Thyroid gland (tissue), 4 donors: ENCODE results near the gene ARHGEF26. TPM values are rescaled to one million over a fixed set of nuclear protein-coding genes. Genes with fewer than 3 reads are reported as not detected.
A peak's percentile ranks its signal among the peaks of the same experiment; 100 is the strongest.

ENCODE experiments used
- DNase-seq, 2 donors: peaks; one replicate each; pipeline ENCODE4 v3.0.0-alpha.2; 2019
- H3K27ac ChIP-seq, 3 donors: fragments of 200-600 bp; sonication (generic); 1 replicate in 2 of 3; 2 replicates in 1 of 3; pipeline ENCODE4 v1.5.1; 2016 to 2019; ENCODE audit warnings: mild to moderate bottlenecking in 1 of 3, moderate library complexity in 1 of 3
- H3K27me3 ChIP-seq: fragments of 200-600 bp; sonication (generic); one replicate; pipeline ENCODE4 v1.5.1; 2019
- H3K36me3 ChIP-seq, 2 donors: fragments of 200-600 bp; sonication (generic); one replicate each; pipeline ENCODE4 v1.5.1; 2016 to 2019
- H3K4me1 ChIP-seq, 2 donors: fragments of 200-600 bp; sonication (generic); one replicate each; pipeline ENCODE4 v1.5.1; 2017 to 2019
- H3K4me3 ChIP-seq, 3 donors: fragments of 200-600 bp; sonication (generic); replicated peaks in 1 of 3; 1 replicate in 2 of 3; 2 replicates in 1 of 3; pipeline ENCODE4 v1.5.1; 2016; ENCODE audit warnings: mild to moderate bottlenecking in 1 of 3
- H3K9me3 ChIP-seq: fragments of 200-600 bp; sonication (generic); one replicate; pipeline ENCODE4 v1.5.1; 2017
- CTCF ChIP-seq, 6 experiments: fragments of 200-600 bp in 3 of 6; fragments of 450-650 bp in 3 of 6; sonication (generic) in 3 of 6; IDR thresholded peaks; one replicate each; pipeline ENCODE4 v1.5.1; 2016 to 2019; ENCODE audit warnings: antibody characterized with exemption in 6 of 6, mild to moderate bottlenecking in 2 of 6, inconsistent platforms in 1 of 6, moderate library complexity in 1 of 6
- POLR2A ChIP-seq, 2 donors: fragments of 450-650 bp; IDR thresholded peaks; one replicate each; pipeline ENCODE4 v1.6.1; 2017; ENCODE audit warnings: antibody characterized with exemption in 2 of 2, mild to moderate bottlenecking in 2 of 2, moderate library complexity in 1 of 2
- WGBS, 2 donors: methylation state at CpG; one replicate each; pipeline ENCODE4 v1.1.5; 2017; 5-methylcytosine and 5-hydroxymethylcytosine counted together
- intact Hi-C: fragments of 100-400 bp; cut with DNase I; formaldehyde crosslinking; loops from one replicate; pipeline ENCODE4 v1.15.1; 2023
- total RNA-seq, 4 donors: library from RNA; depleted of rRNA; stranded (reverse); fragments of >200 nt; gene quantifications; one replicate each; pipeline ENCODE4 v1.2.3, GENCODE V29; 2016

ARHGEF26 gene
- total RNA-seq, 4 donors from 2014 or later, result 15.8 to 18.0 (median 16.9) TPM

DNA sequence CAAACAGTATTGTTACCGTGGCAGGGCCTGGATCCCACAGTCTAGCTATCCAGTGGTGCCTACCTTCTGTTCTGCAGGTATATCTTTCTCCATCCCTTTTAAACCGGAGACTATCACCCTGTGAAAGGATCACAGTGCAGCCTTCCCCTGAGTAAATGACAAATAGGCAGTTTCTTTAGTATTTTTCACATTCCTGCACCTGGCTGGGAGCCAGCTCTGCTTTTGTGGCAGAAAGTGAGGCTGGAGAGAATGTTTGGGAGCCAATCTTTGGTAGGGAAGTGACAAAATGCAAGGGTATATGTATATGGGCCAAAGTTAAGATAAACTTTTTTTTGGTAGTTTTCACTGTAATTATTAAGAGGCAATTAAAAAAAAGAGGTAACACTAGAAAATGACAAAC is 54.8 kb downstream of the ARHGEF26 start:
- TF ChIP-seq CTCF (IDR thresholded peaks at IDR 0.05) (no peak), POLR2A (IDR thresholded peaks at IDR 0.05) (no peak)
- no peaks in the 10 kb centered on the region for H3K27me3 ChIP-seq
- H3K9me3 ChIP-seq, result no peaks in the 10 kb centered on the region
- DNase-seq, result peak; percentile 6 to 30
- H3K4me1 ChIP-seq, result no peaks in the 10 kb centered on the region
- H3K4me3 ChIP-seq, result no peak overlapping the region
- intact Hi-C loops, result no loop called here
- no peaks in the 10 kb centered on the region for H3K36me3 ChIP-seq
- no peak overlapping the region for H3K27ac ChIP-seq
- WGBS, 2 donors, result 51 to 57% methylated on average over 2 of the region's 2 CpGs

DNA sequence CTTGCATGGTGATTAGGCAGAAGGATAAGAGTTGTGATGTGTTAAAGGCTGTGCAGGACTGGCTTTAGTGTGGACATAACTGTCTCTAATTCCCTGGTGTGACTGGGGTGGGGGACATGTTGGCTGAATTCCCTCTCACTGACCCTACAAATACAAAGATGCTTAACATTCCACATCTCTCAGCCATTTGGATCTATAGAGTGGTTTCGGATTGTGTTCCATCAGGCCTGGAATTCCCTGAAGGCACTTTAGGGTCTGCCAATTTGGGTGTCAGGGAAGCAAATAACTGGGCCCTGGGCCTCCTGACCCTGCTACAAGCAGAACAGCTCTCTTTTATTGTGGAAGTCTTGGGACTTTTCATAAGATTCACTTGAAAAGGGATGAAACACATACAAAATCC is 56.2 kb downstream of the ARHGEF26 start:
- TF ChIP-seq POLR2A (IDR thresholded peaks at IDR 0.05) (no peak), CTCF (IDR thresholded peaks at IDR 0.05) (no peak)
- no peak overlapping the region for H3K4me3 ChIP-seq
- no peaks in the 10 kb centered on the region for H3K27me3 ChIP-seq
- WGBS, 2 donors, result 89 to 93% methylated on average over 1 of the region's 1 CpG
- intact Hi-C loops, result no loop called here
- H3K27ac ChIP-seq, result no peak overlapping the region
- no peak for DNase-seq
- no peaks in the 10 kb centered on the region for H3K36me3 ChIP-seq
- H3K4me1 ChIP-seq, result no peaks in the 10 kb centered on the region
- no peaks in the 10 kb centered on the region for H3K9me3 ChIP-seq

GRCh38 chr3:154178172-154178571 is 57.0 kb downstream of the ARHGEF26 start:
- H3K4me1 ChIP-seq, result no peaks in the 10 kb centered on the region
- no peak for DNase-seq
- no peaks in the 10 kb centered on the region for H3K27me3 ChIP-seq
- H3K36me3 ChIP-seq, result no peaks in the 10 kb centered on the region
- no peaks in the 10 kb centered on the region for H3K9me3 ChIP-seq
- TF ChIP-seq CTCF (IDR thresholded peaks at IDR 0.05) (no peak), POLR2A (IDR thresholded peaks at IDR 0.05) (no peak)
- 61 to 84% methylated on average over 3 of the region's 3 CpGs for WGBS, 2 donors
- intact Hi-C loops, result no loop called here
- no peak overlapping the region for H3K27ac ChIP-seq
- no peak overlapping the region for H3K4me3 ChIP-seq

- intact Hi-C loops, result no loop called here
- Histone ChIP-seq H3K9me3 (no peaks in the 10 kb centered on the region), H3K27ac (no peak overlapping the region), H3K27me3 (no peaks in the 10 kb centered on the region), H3K4me1 (no peaks in the 10 kb centered on the region), H3K4me3 (no peak overlapping the region), H3K36me3 (no peaks in the 10 kb centered on the region)
- peak; percentile 35 to 46 for DNase-seq
- 68 to 75% methylated on average over 10 of the region's 10 CpGs for WGBS, 2 donors
- no peak for TF ChIP-seq POLR2A (IDR thresholded peaks at IDR 0.05)
- no peak for TF ChIP-seq CTCF (IDR thresholded peaks at IDR 0.05)
Measured at GRCh38 chr3:154180836-154181691, 59.9 kb downstream of the ARHGEF26 start.

DNA sequence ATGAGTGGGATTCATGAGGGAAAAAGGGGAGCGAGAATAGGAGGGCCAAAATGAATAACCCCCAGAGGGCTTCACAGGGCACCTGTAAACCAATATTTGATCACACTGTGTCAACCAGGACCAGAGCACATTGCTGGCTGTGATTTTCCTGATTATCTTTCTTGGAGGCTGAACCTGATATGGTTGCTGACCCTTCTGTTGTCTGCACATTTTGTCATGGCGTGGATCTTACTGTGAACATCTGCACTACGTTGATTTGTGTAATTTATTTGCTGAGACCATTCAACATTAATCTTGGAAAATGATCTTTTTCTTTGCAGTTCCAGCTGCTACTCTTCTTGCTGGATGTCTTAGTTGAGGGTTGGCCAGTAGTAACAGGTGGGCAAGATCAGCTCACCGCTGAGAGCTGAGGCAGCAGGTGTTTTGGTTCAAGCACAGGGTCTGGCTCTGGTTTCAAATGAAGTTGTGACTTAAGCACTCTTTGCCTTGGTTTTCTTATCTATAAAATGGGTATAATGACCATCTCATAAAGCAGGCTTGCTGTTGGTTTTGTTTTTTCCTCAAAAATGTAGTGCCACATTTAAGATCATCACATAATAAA is 61.2 kb downstream of the ARHGEF26 start:
- H3K4me1 ChIP-seq, result no peaks in the 10 kb centered on the region
- 91 to 92% methylated on average over 4 of the region's 4 CpGs for WGBS, 2 donors
- intact Hi-C loops, result no loop called here

More for the DNA sequence above, 61.2 kb downstream of the ARHGEF26 start:
- TF ChIP-seq CTCF (IDR thresholded peaks at IDR 0.05) (no peak), POLR2A (IDR thresholded peaks at IDR 0.05) (no peak)
- no peaks in the 10 kb centered on the region for H3K27me3 ChIP-seq
- no peak overlapping the region for H3K27ac ChIP-seq
- H3K4me3 ChIP-seq, result no peak overlapping the region
- no peak for DNase-seq
- H3K9me3 ChIP-seq, result no peaks in the 10 kb centered on the region
- H3K36me3 ChIP-seq, result no peaks in the 10 kb centered on the region
